HCT116 (cell line): ENCODE data around the gene STUM. TPM values are rescaled to one million over a fixed set of nuclear protein-coding genes. Genes with fewer than 3 reads are reported as not detected.

ENCODE experiments used
- ATAC-seq: fragments of 200-7000 bp; cut with Tn5 transposase; 2 replicates; pipeline ENCODE4 v1.9.1; 2020; ENCODE audit warnings: mild to moderate bottlenecking, moderate library complexity
- BruUV-seq: library from RNA; stranded (reverse); fragments of 400-500 nt; replicated peaks from 2 replicates; lab custom pipeline; 2021; lab: Mats Ljungman, UMichigan
- CTCF ChIA-PET: fragments of 300-600 bp; sonication (Branson Sonifier 250); formaldehyde crosslinking; loops from one replicate; lab custom pipeline; 2021; ENCODE audit warnings: antibody characterized with exemption; lab: Charles Lee
- POLR2A ChIA-PET: fragments of 300-600, 350-600 bp; sonication (Branson Sonifier 250); formaldehyde crosslinking; loops from one replicate; lab custom pipeline; 2021; ENCODE audit warnings: antibody characterized with exemption; lab: Charles Lee
- RAD21 ChIA-PET, 2 experiments: fragments of 300-600 bp; sonication (Branson Sonifier 250); formaldehyde crosslinking; loops; one replicate each; lab custom pipeline; 2023; ENCODE audit warnings: low total read pairs in 2 of 2; ENCODE audit not compliant: uncharacterized antibody in 2 of 2, unreplicated experiment in 2 of 2, low non-redundant PET in 1 of 2; lab: Charles Lee
- DNase-seq: peaks from one replicate; pipeline ENCODE4 v3.0.0-alpha.2; 2010; ENCODE audit warnings: low read depth, low spot score
- H2AFZ ChIP-seq: fragments of 200-600 bp; shearing (Covaris generic), sonication (generic); 2 replicates; pipeline ENCODE4 v1.6.1; 2017; ENCODE audit warnings: low read depth, mixed run types, mixed read lengths, antibody characterized with exemption, low read length; ENCODE audit not compliant: poor library complexity, severe bottlenecking
- H3K27ac ChIP-seq: 2 replicates; pipeline ENCODE4 v1.5.1; 2012; ENCODE audit warnings: low read depth, low read length
- H3K27me3 ChIP-seq: fragments of 200-600 bp; sonication (generic); 2 replicates; pipeline ENCODE4 v1.6.1; 2016; ENCODE audit warnings: mixed run types, low read length, mixed read lengths; ENCODE audit not compliant: insufficient read depth
- H3K36me3 ChIP-seq, 2 experiments: fragments of 200-500 bp in 1 of 2; fragments of 200-600 bp in 1 of 2; sonication (Bioruptor generic) in 1 of 2; sonication (generic) in 1 of 2; 2 replicates each; pipeline versions ENCODE4 v1.5.1 to v1.6.1; 2014 to 2016; ENCODE audit warnings: low read length in 2 of 2, inconsistent platforms in 1 of 2, mixed read lengths in 1 of 2, mixed run types in 1 of 2; ENCODE audit not compliant: insufficient read depth in 2 of 2, control insufficient read depth in 1 of 2
- H3K4me1 ChIP-seq, 2 experiments: fragments of 200-600 bp in 1 of 2; sonication (generic) in 1 of 2; 2 replicates each; pipeline versions ENCODE4 v1.5.1 to v1.6.1; 2012 to 2017; ENCODE audit warnings: low read length in 2 of 2, inconsistent platforms in 1 of 2, mild to moderate bottlenecking in 1 of 2, mixed read lengths in 1 of 2, mixed run types in 1 of 2, moderate library complexity in 1 of 2; ENCODE audit not compliant: insufficient read depth in 2 of 2, control insufficient read depth in 1 of 2
- H3K4me2 ChIP-seq: fragments of 200-600 bp; sonication (generic); 2 replicates; pipeline ENCODE4 v1.6.1; 2017; ENCODE audit warnings: mixed run types, low read length, mixed read lengths
- H3K4me3 ChIP-seq, 2 experiments: fragments of 200-600 bp in 1 of 2; sonication (generic) in 1 of 2; replicated peaks in 1 of 2; 2 replicates each; pipeline ENCODE4 v1.5.1; 2011 to 2016; ENCODE audit warnings: low read length in 2 of 2, control low read depth in 1 of 2, low read depth in 1 of 2, mild to moderate bottlenecking in 1 of 2, mixed read lengths in 1 of 2, mixed run types in 1 of 2
- H3K79me2 ChIP-seq: fragments of 200-600 bp; sonication (generic); 2 replicates; pipeline ENCODE4 v1.6.1; 2017; ENCODE audit warnings: mild to moderate bottlenecking, mixed run types, low read length, moderate library complexity, mixed read lengths; ENCODE audit not compliant: insufficient read depth
- H3K9ac ChIP-seq: fragments of 200-600 bp; sonication (generic); 2 replicates; pipeline ENCODE4 v1.6.1; 2016; ENCODE audit warnings: low read length, mixed read lengths
- H3K9me2 ChIP-seq: fragments of 200-600 bp; sonication (generic), shearing (Covaris generic); 2 replicates; pipeline ENCODE4 v1.6.1; 2017; ENCODE audit warnings: mixed run types, mild to moderate bottlenecking, moderate library complexity; ENCODE audit not compliant: insufficient read depth
- H3K9me3 ChIP-seq, 2 experiments: fragments of 200-500 bp in 1 of 2; fragments of 200-600 bp in 1 of 2; sonication (Bioruptor generic) in 1 of 2; sonication (generic) in 1 of 2; 2 replicates each; pipeline ENCODE4 v1.6.1; 2014 to 2017; ENCODE audit warnings: low read length in 2 of 2, mixed read lengths in 2 of 2, inconsistent platforms in 1 of 2, low read depth in 1 of 2, mild to moderate bottlenecking in 1 of 2, mixed run types in 1 of 2, moderate library complexity in 1 of 2; ENCODE audit not compliant: control insufficient read depth in 1 of 2, insufficient read depth in 1 of 2
- H4K20me1 ChIP-seq: fragments of 200-600 bp; sonication (generic), shearing (Covaris generic); 2 replicates; pipeline ENCODE4 v1.6.1; 2017; ENCODE audit warnings: mixed run types, mild to moderate bottlenecking, moderate library complexity; ENCODE audit not compliant: insufficient read depth
- ATF3 ChIP-seq: IDR thresholded peaks from 2 replicates; pipeline ENCODE4 v1.6.1; 2012
- CBX3 ChIP-seq: IDR thresholded peaks from 2 replicates; pipeline ENCODE4 v1.6.1; 2012; ENCODE audit warnings: low read depth
- CTCF ChIP-seq, 3 experiments: fragments of 200-600 bp in 1 of 3; sonication (generic) in 1 of 3; IDR thresholded peaks in 2 of 3; conservative IDR thresholded peaks in 1 of 3; 2 replicates each; pipeline ENCODE4 v1.5.1; 2012 to 2017; ENCODE audit warnings: low read depth in 2 of 3, low read length in 2 of 3, antibody characterized with exemption in 1 of 3, borderline replicate concordance in 1 of 3, control low read depth in 1 of 3, mild to moderate bottlenecking in 1 of 3, mixed read lengths in 1 of 3, mixed run types in 1 of 3, moderate library complexity in 1 of 3; ENCODE audit not compliant: insufficient read depth in 1 of 3
- EGR1 ChIP-seq: IDR thresholded peaks from 2 replicates; pipeline ENCODE4 v1.6.1; 2012; ENCODE audit warnings: low read depth
- ELF1 ChIP-seq: IDR thresholded peaks from 2 replicates; pipeline ENCODE4 v1.6.1; 2012; ENCODE audit warnings: low read depth, borderline replicate concordance
- EZH2 ChIP-seq: fragments of 200-600 bp; sonication (generic); IDR thresholded peaks from 2 replicates; pipeline ENCODE4 v1.6.1; 2017; ENCODE audit warnings: antibody characterized with exemption, mixed run types
- MAX ChIP-seq: IDR thresholded peaks from 2 replicates; pipeline ENCODE4 v1.6.1; 2012
- RAD21 ChIP-seq: IDR thresholded peaks from 2 replicates; pipeline ENCODE4 v1.6.1; 2012; ENCODE audit warnings: low read depth, mild to moderate bottlenecking
- SRF ChIP-seq: IDR thresholded peaks from 2 replicates; pipeline ENCODE4 v1.6.1; 2012; ENCODE audit warnings: low read depth
- YY1 ChIP-seq: IDR thresholded peaks from 2 replicates; pipeline ENCODE4 v1.6.1; 2011; ENCODE audit warnings: low read length, low read depth, moderate library complexity, mild to moderate bottlenecking; ENCODE audit not compliant: insufficient replicate concordance; ENCODE audit errors: extremely low read depth
- ZBTB33 ChIP-seq: IDR thresholded peaks from 2 replicates; pipeline ENCODE4 v1.6.1; 2011; ENCODE audit warnings: mild to moderate bottlenecking, low read length, moderate library complexity; ENCODE audit not compliant: insufficient replicate concordance; ENCODE audit errors: extremely low read depth
- ZFX ChIP-seq: fragments of 450-650 bp; IDR thresholded peaks from 2 replicates; pipeline ENCODE4 v1.6.1; 2017
- intact Hi-C: fragments of 100-400 bp; cut with micrococcal nuclease; formaldehyde crosslinking; loops from 2 replicates; pipeline ENCODE4 v1.10.0; 2022
- total RNA-seq: library from RNA; stranded (reverse); gene quantifications from one replicate; pipeline ENCODE4 v1.2.1, GENCODE V29; 2021; ENCODE audit not compliant: unreplicated experiment

The STUM gene
- total RNA-seq, 1 experiment from 2014 or later: not detected

GRCh38 chr1:226531360-226532093 is 17.0 kb upstream of the STUM start:
- H3K36me3 ChIP-seq: no peaks in the 10 kb centered on the region
- H3K9ac ChIP-seq: no peak overlapping the region
- H3K79me2 ChIP-seq: no peaks in the 10 kb centered on the region
- no TSS peak for BruUV-seq
- no peak overlapping the region for H3K4me3 ChIP-seq
- H2AFZ ChIP-seq: no peak overlapping the region
- peaks cover 2 to 8% of the 10 kb centered on the region in 2 experiments; a peak in 1 of 4 replicates for H3K4me1 ChIP-seq
- ATAC-seq (no peak), DNase-seq (no peak)
- ChIA-PET RAD21 (no interaction called here), POLR2A (no interaction called here), CTCF (no interaction called here)
- no peaks in the 10 kb centered on the region for H3K27me3 ChIP-seq
- TF ChIP-seq MAX (no peak), CTCF (IDR thresholded peaks at IDR 0.05 in 2 of 3, conservative IDR thresholded peaks at IDR 0.05 in 1 of 3; ENCODE audit: borderline replicate concordance in 1 of 3, insufficient read depth in 1 of 3, low read depth in 2 of 3, low read length in 2 of 3) (no peak), ZFX (no peak), ELF1 (no peak), RAD21 (no peak), ATF3 (no peak), EZH2 (no peak), YY1 (no peak), EGR1 (no peak), SRF (no peak), CBX3 (no peak), ZBTB33 (no peak)
- intact Hi-C loops: no loop called here
- H3K9me2 ChIP-seq: no peaks in the 10 kb centered on the region
- H3K27ac ChIP-seq: no peak overlapping the region
- no peaks in the 10 kb centered on the region for H3K9me3 ChIP-seq
- no peak overlapping the region for H3K4me2 ChIP-seq
- no peaks in the 10 kb centered on the region for H4K20me1 ChIP-seq
